Upper lobe of left lung (tissue), 4 donors: Measurements from ENCODE around the gene FNBP1L.

ENCODE experiments used
- CTCF ChIP-seq, 6 experiments: fragments of 450-650 bp in 4 of 6; fragments of 200-600 bp in 2 of 6; sonication (generic) in 2 of 6; IDR thresholded peaks; one replicate each; pipeline ENCODE4 v1.5.1; 2016 to 2019; ENCODE audit warnings: antibody characterized with exemption in 6 of 6
- EP300 ChIP-seq, 4 donors: sonication (generic); formaldehyde crosslinking; IDR thresholded peaks; one replicate each; pipeline ENCODE4 v1.5.1; 2017; ENCODE audit warnings: antibody characterized with exemption in 4 of 4, control low read depth in 2 of 4
- POLR2AphosphoS5 ChIP-seq, 2 donors: sonication (generic); formaldehyde crosslinking; IDR thresholded peaks; one replicate each; pipeline ENCODE4 v1.5.1; 2017; ENCODE audit warnings: antibody characterized with exemption in 2 of 2

GRCh38 chr1:93601686-93602085 is 153.8 kb downstream of the FNBP1L start:
- no peak for TF ChIP-seq CTCF (IDR thresholded peaks at IDR 0.05)
- TF ChIP-seq POLR2AphosphoS5 (IDR thresholded peaks at IDR 0.05): no peak
- no peak for TF ChIP-seq EP300 (IDR thresholded peaks at IDR 0.05)
